Measurements from ENCODE around the gene FKBP10.

DNA sequence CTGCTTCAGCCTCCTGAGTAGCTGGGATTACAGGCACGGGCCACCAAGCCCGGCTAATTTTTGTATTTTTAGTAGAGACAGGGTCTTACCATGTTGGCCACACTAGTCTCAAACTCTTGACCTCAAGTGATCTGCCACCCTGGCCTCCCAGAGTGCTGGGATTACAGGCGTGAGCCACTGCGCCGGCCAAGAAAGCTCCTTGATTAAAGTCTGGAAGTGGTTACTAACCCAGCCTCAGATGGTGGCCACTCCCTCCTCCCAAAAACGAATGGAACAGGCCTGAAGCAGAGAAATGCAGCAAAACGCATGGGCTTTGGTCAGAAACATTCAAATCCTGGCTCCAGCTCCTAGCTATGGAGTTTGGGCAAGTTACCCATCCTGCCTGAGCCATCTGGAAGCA, 11.3 kb downstream of the FKBP10 start:
- TF ChIP-seq, protein P1, sequence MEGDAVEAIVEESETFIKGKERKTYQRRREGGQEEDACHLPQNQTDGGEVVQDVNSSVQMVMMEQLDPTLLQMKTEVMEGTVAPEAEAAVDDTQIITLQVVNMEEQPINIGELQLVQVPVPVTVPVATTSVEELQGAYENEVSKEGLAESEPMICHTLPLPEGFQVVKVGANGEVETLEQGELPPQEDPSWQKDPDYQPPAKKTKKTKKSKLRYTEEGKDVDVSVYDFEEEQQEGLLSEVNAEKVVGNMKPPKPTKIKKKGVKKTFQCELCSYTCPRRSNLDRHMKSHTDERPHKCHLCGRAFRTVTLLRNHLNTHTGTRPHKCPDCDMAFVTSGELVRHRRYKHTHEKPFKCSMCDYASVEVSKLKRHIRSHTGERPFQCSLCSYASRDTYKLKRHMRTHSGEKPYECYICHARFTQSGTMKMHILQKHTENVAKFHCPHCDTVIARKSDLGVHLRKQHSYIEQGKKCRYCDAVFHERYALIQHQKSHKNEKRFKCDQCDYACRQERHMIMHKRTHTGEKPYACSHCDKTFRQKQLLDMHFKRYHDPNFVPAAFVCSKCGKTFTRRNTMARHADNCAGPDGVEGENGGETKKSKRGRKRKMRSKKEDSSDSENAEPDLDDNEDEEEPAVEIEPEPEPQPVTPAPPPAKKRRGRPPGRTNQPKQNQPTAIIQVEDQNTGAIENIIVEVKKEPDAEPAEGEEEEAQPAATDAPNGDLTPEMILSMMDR (IDR thresholded peaks at IDR 0.05), result no peak
- no peak for TF ChIP-seq POLR2A (IDR thresholded peaks at IDR 0.05)

Data from lower leg skin (tissue), 3 donors.